ENCODE results near the gene PTPRK.

The PTPRK gene

GRCh38 chr6:128204616-128205015 lies 315.8 kb downstream of the PTPRK start:
- Histone ChIP-seq H3K4me1 (ENCODE audit: control insufficient read depth, insufficient read depth, low read depth, low read length) (peaks cover 1% of the 10 kb centered on the region), H3K36me3 (ENCODE audit: control insufficient read depth in 1 of 2, insufficient read depth in 2 of 2, low read depth in 1 of 2, low read length in 2 of 2) (no peaks in the 10 kb centered on the region), H3K4me3 (ENCODE audit: insufficient read depth in 1 of 2, low read depth in 1 of 2, low read length in 2 of 2) (no peak overlapping the region), H2AFZ (ENCODE audit: low read depth, low read length) (no peak overlapping the region), H3K27me3 (ENCODE audit: control insufficient read depth in 1 of 2, insufficient read depth in 1 of 2, low read length in 2 of 2) (no peaks in the 10 kb centered on the region), H3K18ac (ENCODE audit: low read depth in 1 of 2, low read length in 2 of 2) (no peak overlapping the region), H2AK5ac (ENCODE audit: low read length, severe bottlenecking) (no peak overlapping the region), H3K23ac (ENCODE audit: low read length in 2 of 2) (no peak overlapping the region), H2BK12ac (ENCODE audit: low read length in 2 of 2) (no peak overlapping the region), H3K9me3 (ENCODE audit: control insufficient read depth, low read length) (no peaks in the 10 kb centered on the region), H2BK5ac (ENCODE audit: low read depth, low read length, poor library complexity, severe bottlenecking) (no peak overlapping the region), H3K14ac (ENCODE audit: low read length in 2 of 2) (no peak overlapping the region), H4K91ac (ENCODE audit: low read length) (no peak overlapping the region), H3K79me1 (replicated peaks; ENCODE audit: low read length, poor library complexity, severe bottlenecking) (peaks cover 21% of the 10 kb centered on the region), H3K9ac (ENCODE audit: low read length) (no peak overlapping the region), H3K4ac (ENCODE audit: low read depth in 1 of 2, low read length in 2 of 2) (no peak overlapping the region), H4K8ac (ENCODE audit: low read length) (no peak overlapping the region), H3K27ac (ENCODE audit: low read length, poor library complexity, severe bottlenecking) (no peak overlapping the region), H2BK15ac (ENCODE audit: low read depth, poor library complexity, severe bottlenecking) (no peak overlapping the region), H2BK120ac (ENCODE audit: low read depth, low read length) (no peak overlapping the region), H3K4me2 (ENCODE audit: low read length, poor library complexity, severe bottlenecking) (no peak overlapping the region)
- 71% methylated on average over 1 of the region's 3 CpGs for WGBS
- DNase-seq: no peak

- Histone ChIP-seq H3K14ac (ENCODE audit: low read length in 2 of 2) (no peak overlapping the region), H2AK5ac (ENCODE audit: low read length, severe bottlenecking) (no peak overlapping the region), H3K9ac (ENCODE audit: low read length) (no peak overlapping the region), H4K91ac (ENCODE audit: low read length) (no peak overlapping the region), H4K8ac (ENCODE audit: low read length) (no peak overlapping the region), H3K4me2 (ENCODE audit: low read length, poor library complexity, severe bottlenecking) (no peak overlapping the region), H3K4me1 (ENCODE audit: control insufficient read depth, insufficient read depth, low read depth, low read length) (no peaks in the 10 kb centered on the region), H3K9me3 (ENCODE audit: control insufficient read depth, low read length) (no peaks in the 10 kb centered on the region), H2BK15ac (ENCODE audit: low read depth, poor library complexity, severe bottlenecking) (no peak overlapping the region), H3K4ac (ENCODE audit: low read depth in 1 of 2, low read length in 2 of 2) (peak overlapping the region in 1 of 2 experiments; percentile 6), H2BK12ac (ENCODE audit: low read length in 2 of 2) (no peak overlapping the region), H2BK5ac (ENCODE audit: low read depth, low read length, poor library complexity, severe bottlenecking) (no peak overlapping the region), H2AFZ (ENCODE audit: low read depth, low read length) (no peak overlapping the region), H2BK120ac (ENCODE audit: low read depth, low read length) (no peak overlapping the region), H3K27me3 (ENCODE audit: control insufficient read depth in 1 of 2, insufficient read depth in 1 of 2, low read length in 2 of 2) (no peaks in the 10 kb centered on the region), H3K4me3 (ENCODE audit: insufficient read depth in 1 of 2, low read depth in 1 of 2, low read length in 2 of 2) (no peak overlapping the region), H3K27ac (ENCODE audit: low read length, poor library complexity, severe bottlenecking) (no peak overlapping the region), H3K23ac (ENCODE audit: low read length in 2 of 2) (no peak overlapping the region), H3K79me1 (replicated peaks; ENCODE audit: low read length, poor library complexity, severe bottlenecking) (peaks cover 24% of the 10 kb centered on the region), H3K18ac (ENCODE audit: low read depth in 1 of 2, low read length in 2 of 2) (no peak overlapping the region), H3K36me3 (ENCODE audit: control insufficient read depth in 1 of 2, insufficient read depth in 2 of 2, low read depth in 1 of 2, low read length in 2 of 2) (no peaks in the 10 kb centered on the region)
- no peak for DNase-seq
- WGBS: 94% methylated on average over 12 of the region's 12 CpGs
These were observed 318.1 kb downstream of the PTPRK start for GRCh38 chr6:128202169-128202765.

- H2AK5ac ChIP-seq (ENCODE audit: low read length, severe bottlenecking): no peak overlapping the region
- no peak overlapping the region for H2BK5ac ChIP-seq (ENCODE audit: low read depth, low read length, poor library complexity, severe bottlenecking)
- H3K9ac ChIP-seq (ENCODE audit: low read length): no peak overlapping the region
- H3K4ac ChIP-seq (ENCODE audit: low read depth in 1 of 2, low read length in 2 of 2): no peak overlapping the region
- H2BK12ac ChIP-seq (ENCODE audit: low read length in 2 of 2): no peak overlapping the region
- H3K27me3 ChIP-seq (ENCODE audit: control insufficient read depth in 1 of 2, insufficient read depth in 1 of 2, low read length in 2 of 2): no peaks in the 10 kb centered on the region
- H2AFZ ChIP-seq (ENCODE audit: low read depth, low read length): no peak overlapping the region
- no peak overlapping the region for H3K14ac ChIP-seq (ENCODE audit: low read length in 2 of 2)
- no peak overlapping the region for H4K8ac ChIP-seq (ENCODE audit: low read length)
- no peak overlapping the region for H4K91ac ChIP-seq (ENCODE audit: low read length)
- H3K23ac ChIP-seq (ENCODE audit: low read length in 2 of 2): no peak overlapping the region
- H3K27ac ChIP-seq (ENCODE audit: low read length, poor library complexity, severe bottlenecking): no peak overlapping the region
- DNase-seq: no peak
- H2BK120ac ChIP-seq (ENCODE audit: low read depth, low read length): no peak overlapping the region
- H3K18ac ChIP-seq (ENCODE audit: low read depth in 1 of 2, low read length in 2 of 2): no peak overlapping the region
- H2BK15ac ChIP-seq (ENCODE audit: low read depth, poor library complexity, severe bottlenecking): no peak overlapping the region
- no peaks in the 10 kb centered on the region for H3K4me1 ChIP-seq (ENCODE audit: control insufficient read depth, insufficient read depth, low read depth, low read length)
- no peak overlapping the region for H3K4me3 ChIP-seq (ENCODE audit: insufficient read depth in 1 of 2, low read depth in 1 of 2, low read length in 2 of 2)
- no peaks in the 10 kb centered on the region for H3K9me3 ChIP-seq (ENCODE audit: control insufficient read depth, low read length)
- peaks cover 26% of the 10 kb centered on the region for H3K79me1 ChIP-seq (replicated peaks; ENCODE audit: low read length, poor library complexity, severe bottlenecking)
- no peak overlapping the region for H3K4me2 ChIP-seq (ENCODE audit: low read length, poor library complexity, severe bottlenecking)
- H3K36me3 ChIP-seq (ENCODE audit: control insufficient read depth in 1 of 2, insufficient read depth in 2 of 2, low read depth in 1 of 2, low read length in 2 of 2): no peaks in the 10 kb centered on the region
These were observed 319.6 kb downstream of the PTPRK start for GRCh38 chr6:128200789-128201188.

GRCh38 chr6:128199461-128199860 lies 320.9 kb downstream of the PTPRK start:
- DNase-seq: no peak
- H2BK5ac ChIP-seq (ENCODE audit: low read depth, low read length, poor library complexity, severe bottlenecking): no peak overlapping the region
- 100% methylated on average over 2 of the region's 2 CpGs for WGBS
- H2BK120ac ChIP-seq (ENCODE audit: low read depth, low read length): no peak overlapping the region
- H3K18ac ChIP-seq (ENCODE audit: low read depth in 1 of 2, low read length in 2 of 2): no peak overlapping the region
- H2BK12ac ChIP-seq (ENCODE audit: low read length in 2 of 2): no peak overlapping the region
- H3K36me3 ChIP-seq (ENCODE audit: control insufficient read depth in 1 of 2, insufficient read depth in 2 of 2, low read depth in 1 of 2, low read length in 2 of 2): no peaks in the 10 kb centered on the region
- peaks cover 16% of the 10 kb centered on the region for H3K79me1 ChIP-seq (replicated peaks; ENCODE audit: low read length, poor library complexity, severe bottlenecking)
- no peak overlapping the region for H2BK15ac ChIP-seq (ENCODE audit: low read depth, poor library complexity, severe bottlenecking)
- H3K4me1 ChIP-seq (ENCODE audit: control insufficient read depth, insufficient read depth, low read depth, low read length): no peaks in the 10 kb centered on the region
- H3K4me3 ChIP-seq (ENCODE audit: insufficient read depth in 1 of 2, low read depth in 1 of 2, low read length in 2 of 2): no peak overlapping the region
- H3K4me2 ChIP-seq (ENCODE audit: low read length, poor library complexity, severe bottlenecking): no peak overlapping the region
- no peak overlapping the region for H4K91ac ChIP-seq (ENCODE audit: low read length)
- H3K14ac ChIP-seq (ENCODE audit: low read length in 2 of 2): no peak overlapping the region
- H3K27me3 ChIP-seq (ENCODE audit: control insufficient read depth in 1 of 2, insufficient read depth in 1 of 2, low read length in 2 of 2): no peaks in the 10 kb centered on the region
- H3K27ac ChIP-seq (ENCODE audit: low read length, poor library complexity, severe bottlenecking): no peak overlapping the region
- H2AK5ac ChIP-seq (ENCODE audit: low read length, severe bottlenecking): no peak overlapping the region
- H3K23ac ChIP-seq (ENCODE audit: low read length in 2 of 2): no peak overlapping the region
- H3K9me3 ChIP-seq (ENCODE audit: control insufficient read depth, low read length): no peaks in the 10 kb centered on the region
- H2AFZ ChIP-seq (ENCODE audit: low read depth, low read length): no peak overlapping the region
- no peak overlapping the region for H4K8ac ChIP-seq (ENCODE audit: low read length)
- no peak overlapping the region for H3K4ac ChIP-seq (ENCODE audit: low read depth in 1 of 2, low read length in 2 of 2)
- no peak overlapping the region for H3K9ac ChIP-seq (ENCODE audit: low read length)
